NCI-H1092 (cell line): Measurements from ENCODE around the gene DHFR2.
"Not testable (repeated sequence)": the region's sequence is repeated elsewhere in the genome, so short reads cannot be mapped to it uniquely, and the experiment has no call there.

Experiments used
- DNase-seq: peaks from one replicate; lab custom pipeline; 2025; lab: John Stamatoyannopoulos, UW

Gene DHFR2

GRCh38 chr3:94065819-94066480 is 3.2 kb upstream of the DHFR2 start:
- no peak for DNase-seq

GRCh38 chr3:94065122-94065521 is 2.4 kb upstream of the DHFR2 start:
- DNase-seq: no peak

GRCh38 chr3:94064243-94064860 is 1.6 kb upstream of the DHFR2 start:
- no peak for DNase-seq

- DNase-seq: no peak
Observed at GRCh38 chr3:94063496-94064119, 892 bp upstream of the DHFR2 start.

- DNase-seq: no peak
Observed at GRCh38 chr3:94061297-94061696, 1.4 kb downstream of the DHFR2 start.

- DNase-seq: no peak
Observed at GRCh38 chr3:94050546-94050945, 12.2 kb downstream of the DHFR2 start.

- no peak for DNase-seq
Observed at GRCh38 chr3:94049267-94049666, 13.4 kb downstream of the DHFR2 start.

GRCh38 chr3:94046533-94046932 is 16.2 kb downstream of the DHFR2 start:
- DNase-seq: no peak

GRCh38 chr3:94044100-94044936 is 18.4 kb downstream of the DHFR2 start:
- not testable (repeated sequence) for DNase-seq

GRCh38 chr3:94043285-94043684 is 19.4 kb downstream of the DHFR2 start:
- DNase-seq: no peak

- DNase-seq: no peak
Observed at GRCh38 chr3:94036909-94037507, 25.7 kb downstream of the DHFR2 start.

- DNase-seq: no peak
Observed at GRCh38 chr3:94028093-94028837, 34.5 kb downstream of the DHFR2 start, which contains the start of gene STX19. Gene STX19, minus strand, starts transcription at chr3:94028597. Its CDS starts 13,328 bp downstream, at chr3:94015269.

- DNase-seq: no peak
Observed at GRCh38 chr3:94026623-94027022, 36.1 kb downstream of the DHFR2 start.

- no peak for DNase-seq
Observed at GRCh38 chr3:94024385-94024784, 38.3 kb downstream of the DHFR2 start.

GRCh38 chr3:94020293-94020692 is 42.4 kb downstream of the DHFR2 start:
- DNase-seq: no peak

- DNase-seq: no peak
Observed at GRCh38 chr3:94019659-94020058, 43.1 kb downstream of the DHFR2 start.

GRCh38 chr3:94015025-94015424 is 47.7 kb downstream of the DHFR2 start:
- no peak for DNase-seq

- DNase-seq: no peak
Observed at GRCh38 chr3:94012185-94012584, 50.5 kb downstream of the DHFR2 start.

- no peak for DNase-seq
Observed at GRCh38 chr3:94011233-94011711, 51.4 kb downstream of the DHFR2 start.

GRCh38 chr3:94009608-94010007 is 53.1 kb downstream of the DHFR2 start:
- no peak for DNase-seq

GRCh38 chr3:94008253-94008652 is 54.5 kb downstream of the DHFR2 start:
- no peak for DNase-seq
